CD14-positive monocyte (primary cell): ENCODE measurements around the gene ATF6B. TPM values are rescaled to one million over a fixed set of nuclear protein-coding genes. Genes with fewer than 3 reads are reported as not detected.

Experiments used
- DNase-seq, 3 donors: peaks; one replicate each; pipeline ENCODE4 v3.0.0-alpha.2; 2011 to 2022
- H2AFZ ChIP-seq: 2 replicates; pipeline ENCODE4 v1.6.0; 2012; ENCODE audit warnings: mild to moderate bottlenecking, low read depth, low read length, inconsistent platforms; ENCODE audit not compliant: insufficient read depth, poor library complexity, severe bottlenecking
- H3K27ac ChIP-seq, 2 donors: 1 replicate in 1 of 2; 2 replicates in 1 of 2; pipeline ENCODE4 v1.5.1; 2012 to 2013; ENCODE audit warnings: low read length in 2 of 2, control low read depth in 1 of 2, inconsistent platforms in 1 of 2, low read depth in 1 of 2, mild to moderate bottlenecking in 1 of 2
- H3K27me3 ChIP-seq, 2 donors: one replicate each; pipeline versions ENCODE4 v1.6.0 to v1.6.1; 2011 to 2013; ENCODE audit warnings: low read length in 2 of 2; ENCODE audit not compliant: control insufficient read depth in 2 of 2, insufficient read depth in 2 of 2
- H3K36me3 ChIP-seq, 2 donors: replicated peaks in 1 of 2; 1 replicate in 1 of 2; 2 replicates in 1 of 2; pipeline versions ENCODE4 v1.5.1 to v1.6.1; 2012 to 2013; ENCODE audit warnings: low read length in 2 of 2, control low read depth in 1 of 2, inconsistent platforms in 1 of 2, mild to moderate bottlenecking in 1 of 2; ENCODE audit not compliant: insufficient read depth in 2 of 2, control insufficient read depth in 1 of 2
- H3K4me1 ChIP-seq, 2 donors: 1 replicate in 1 of 2; 2 replicates in 1 of 2; pipeline versions ENCODE4 v1.5.1 to v1.6.1; 2012 to 2013; ENCODE audit warnings: low read length in 2 of 2, control low read depth in 1 of 2, inconsistent platforms in 1 of 2, mild to moderate bottlenecking in 1 of 2, moderate library complexity in 1 of 2; ENCODE audit not compliant: insufficient read depth in 2 of 2, control insufficient read depth in 1 of 2
- H3K4me2 ChIP-seq: replicated peaks from 2 replicates; pipeline ENCODE3; 2012; ENCODE audit warnings: low read length, moderate library complexity, mild to moderate bottlenecking; ENCODE audit not compliant: poor library complexity, severe bottlenecking; ENCODE audit errors: extremely low read depth
- H3K4me3 ChIP-seq, 3 experiments: fragments of 200-600 bp in 1 of 3; sonication (generic) in 1 of 3; replicated peaks in 1 of 3; 1 replicate in 2 of 3; 2 replicates in 1 of 3; pipeline ENCODE4 v1.5.1; 2011 to 2013; ENCODE audit warnings: low read length in 3 of 3, mild to moderate bottlenecking in 3 of 3, control low read depth in 2 of 3, low read depth in 2 of 3, inconsistent platforms in 1 of 3, moderate library complexity in 1 of 3
- H3K79me2 ChIP-seq: 2 replicates; pipeline ENCODE4 v1.6.0; 2012; ENCODE audit warnings: mild to moderate bottlenecking, control low read depth, inconsistent platforms, low read length, moderate library complexity; ENCODE audit not compliant: insufficient read depth
- H3K9ac ChIP-seq: 2 replicates; pipeline ENCODE4 v1.6.0; 2017; ENCODE audit warnings: low read length, mild to moderate bottlenecking; ENCODE audit not compliant: insufficient read depth, poor library complexity, severe bottlenecking
- H3K9me3 ChIP-seq, 2 donors: replicated peaks in 1 of 2; 1 replicate in 1 of 2; 2 replicates in 1 of 2; pipeline versions ENCODE4 v1.5.1 to v1.6.1; 2012 to 2013; ENCODE audit warnings: low read length in 2 of 2, control low read depth in 1 of 2; ENCODE audit not compliant: control insufficient read depth in 1 of 2, insufficient read depth in 1 of 2
- H4K20me1 ChIP-seq: 2 replicates; pipeline ENCODE4 v1.6.0; 2012; ENCODE audit warnings: mild to moderate bottlenecking, low read length, control low read depth, moderate library complexity; ENCODE audit not compliant: insufficient read depth
- H3K27ac Mint-ChIP-seq, 7 donors: one replicate each; pipeline ENCODE4 v1.8.0; 2020; ENCODE audit warnings: mild to moderate bottlenecking in 7 of 7, mixed read lengths in 7 of 7, moderate library complexity in 6 of 7, inconsistent platforms in 2 of 7
- H3K27me3 Mint-ChIP-seq, 3 donors: one replicate each; pipeline ENCODE4 v1.8.0; 2021 to 2022; ENCODE audit warnings: low read depth in 3 of 3, mild to moderate bottlenecking in 3 of 3, mixed read lengths in 3 of 3, moderate library complexity in 3 of 3, inconsistent platforms in 1 of 3
- H3K36me3 Mint-ChIP-seq, 2 donors: one replicate each; pipeline ENCODE4 v1.8.0; 2020; ENCODE audit warnings: mixed read lengths in 2 of 2, inconsistent platforms in 1 of 2, mild to moderate bottlenecking in 1 of 2
- H3K4me1 Mint-ChIP-seq: one replicate; pipeline ENCODE4 v1.8.0; 2020; ENCODE audit warnings: mild to moderate bottlenecking, mixed read lengths
- H3K4me3 Mint-ChIP-seq, 2 donors: one replicate each; pipeline ENCODE4 v1.8.0; 2020; ENCODE audit warnings: mild to moderate bottlenecking in 2 of 2, mixed read lengths in 2 of 2, moderate library complexity in 1 of 2
- H3K9me3 Mint-ChIP-seq, 7 donors: one replicate each; pipeline ENCODE4 v1.8.0; 2020 to 2022; ENCODE audit warnings: mixed read lengths in 7 of 7, mild to moderate bottlenecking in 6 of 7, moderate library complexity in 6 of 7, inconsistent platforms in 2 of 7
- CTCF ChIP-seq: fragments of 200-600 bp; IDR thresholded peaks from one replicate; pipeline ENCODE4 v1.8.0; 2022; ENCODE audit warnings: antibody characterized with exemption, mild to moderate bottlenecking
- WGBS: methylation state at CpG from one replicate; pipeline ENCODE4 v1.1.5; 2013; ENCODE audit warnings: missing lambda C conversion rate; ENCODE audit not compliant: insufficient coverage; 5-methylcytosine and 5-hydroxymethylcytosine counted together
- intact Hi-C, 2 donors: fragments of 100-400 bp; cut with micrococcal nuclease; formaldehyde crosslinking; loops; one replicate each; pipeline versions ENCODE4 v1.15.0 to v1.15.1; 2023
- polyA plus RNA-seq, 3 donors: library from polyadenylated mRNA; depleted of rRNA in 1 of 3; unstranded in 2 of 3; stranded (reverse) in 1 of 3; fragments of 300-500 nt in 2 of 3; fragments of >200 nt in 1 of 3; fragmentation: Illumina TruSeq in 2 of 3; gene quantifications; 1 replicate in 2 of 3; 2 replicates in 1 of 3; pipeline ENCODE4 v1.2.3, GENCODE V29; 2012 to 2021

Gene ATF6B
- polyA plus RNA-seq, 3 donors = 15.7 to 147 (median 17.8) TPM

GRCh38 chr6:32114796-32115195 is 13.2 kb downstream of the ATF6B start:
- intact Hi-C loops = loop anchor here in 1 of 2 donors (5.0 kb wide), 1 partner anchor 83 kb away; no protein-coding TSS in a partner anchor
- H3K9me3 ChIP-seq = no peaks in the 10 kb centered on the region
- H3K27ac Mint-ChIP-seq = peak overlapping the region in 4 of 7 donors; percentile 54 to 76 (median 73)
- no peak overlapping the region for H3K4me2 ChIP-seq
- TF ChIP-seq CTCF = no peak
- H3K4me3 Mint-ChIP-seq = no peak overlapping the region
- H3K27me3 Mint-ChIP-seq = peaks cover 5 to 7% (median 5%) of the 10 kb centered on the region in 3 donors
- no peak overlapping the region for H3K27ac ChIP-seq
- peaks cover 47 to 61% of the 10 kb centered on the region in 2 donors for H3K36me3 ChIP-seq
- H3K4me1 Mint-ChIP-seq = peaks cover 6% of the 10 kb centered on the region
- DNase-seq = no peak
- no peaks in the 10 kb centered on the region for H3K9me3 Mint-ChIP-seq
- no peak overlapping the region for H3K4me3 ChIP-seq
- H3K36me3 Mint-ChIP-seq = peaks cover 68% of the 10 kb centered on the region in 2 donors
- no peaks in the 10 kb centered on the region for H3K4me1 ChIP-seq
- H4K20me1 ChIP-seq = peaks cover 34% of the 10 kb centered on the region
- no peak overlapping the region for H2AFZ ChIP-seq
- whole genome bisulfite sequencing = 78% methylated on average over 7 of the region's 8 CpGs
- no peak overlapping the region for H3K9ac ChIP-seq
- H3K79me2 ChIP-seq = no peaks in the 10 kb centered on the region
- peaks cover 0 to 3% of the 10 kb centered on the region in 2 donors for H3K27me3 ChIP-seq

DNA sequence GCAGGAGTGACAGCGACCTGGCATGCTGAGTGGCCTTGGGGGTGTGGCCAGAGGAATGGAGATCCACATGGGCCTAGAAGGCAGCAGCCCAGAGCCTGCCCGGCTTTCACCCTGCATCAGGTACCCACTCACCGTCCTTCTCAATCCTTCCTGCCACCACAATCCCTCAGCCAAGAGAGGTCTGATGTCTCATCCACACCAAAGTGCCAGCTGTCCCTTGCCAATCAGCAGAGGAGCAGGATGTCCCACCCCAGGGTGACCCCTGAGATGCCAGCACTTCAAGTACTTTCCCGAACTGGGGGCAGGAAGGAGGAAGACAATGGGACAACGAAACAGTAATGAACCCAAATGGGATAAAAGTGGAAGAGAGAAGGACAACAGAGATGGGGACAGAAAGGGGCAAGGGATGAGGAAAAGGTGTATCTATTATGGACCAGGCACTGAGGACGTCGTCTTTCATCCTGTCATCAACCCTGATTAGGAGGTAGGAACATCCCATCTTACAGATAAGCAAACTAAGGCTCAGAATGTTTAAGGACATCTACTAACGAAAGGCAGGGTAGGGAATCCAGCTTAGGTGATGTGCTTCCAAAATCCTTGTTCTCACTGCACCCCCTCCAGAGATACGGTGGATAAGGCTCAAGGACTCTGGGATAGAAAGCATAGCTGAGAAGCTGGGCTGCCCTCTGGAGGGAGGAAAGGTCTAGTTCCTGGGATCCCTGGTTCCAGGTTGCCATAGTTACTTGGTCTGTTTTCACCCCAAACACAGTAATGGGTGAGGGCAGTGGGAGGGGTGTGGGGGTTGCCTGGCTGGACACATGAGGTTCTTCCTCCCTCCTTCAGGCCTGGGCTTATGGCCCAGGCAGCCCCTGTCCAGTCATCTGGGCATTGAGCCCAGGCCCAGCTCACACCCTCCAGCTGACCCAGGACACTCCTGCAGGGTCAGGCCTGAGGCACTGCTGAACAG is 14.4 kb downstream of the ATF6B start:
- H3K4me1 Mint-ChIP-seq = peaks cover 2% of the 10 kb centered on the region
- peaks cover 57 to 60% of the 10 kb centered on the region in 2 donors for H3K36me3 Mint-ChIP-seq
- DNase-seq = peak; percentile 30 to 57 (median 43)
- no peak overlapping the region for H3K4me3 ChIP-seq
- H3K27ac ChIP-seq = peak overlapping the region in 1 of 2 donors; percentile 6
- peaks cover 36 to 49% of the 10 kb centered on the region in 2 donors for H3K36me3 ChIP-seq
- no peak overlapping the region for H3K4me3 Mint-ChIP-seq
- peak overlapping the region in 5 of 7 donors; percentile 14 to 73 (median 61) for H3K27ac Mint-ChIP-seq
- H3K9me3 ChIP-seq = no peaks in the 10 kb centered on the region
- WGBS = 84% methylated on average over 5 of the region's 9 CpGs
- no peak overlapping the region for H2AFZ ChIP-seq
- intact Hi-C loops = no loop called here
- peaks cover 0 to 2% (median 0%) of the 10 kb centered on the region in 7 donors for H3K9me3 Mint-ChIP-seq
- peaks cover 24% of the 10 kb centered on the region for H4K20me1 ChIP-seq
- H3K4me1 ChIP-seq = no peaks in the 10 kb centered on the region
- peaks cover 3 to 13% of the 10 kb centered on the region in 2 donors for H3K27me3 ChIP-seq
- peaks cover 13 to 16% (median 16%) of the 10 kb centered on the region in 3 donors for H3K27me3 Mint-ChIP-seq
- no peak for TF ChIP-seq CTCF
- peak overlapping the region; percentile 15 for H3K9ac ChIP-seq
- no peaks in the 10 kb centered on the region for H3K79me2 ChIP-seq
- H3K4me2 ChIP-seq = no peak overlapping the region
